Glomerular visceral epithelial cell (primary cell): ENCODE results near the gene ZNF695.

Experiments used
- DNase-seq: peaks from one replicate; pipeline ENCODE4 v3.0.0-alpha.2; 2016; ENCODE audit errors: extremely low spot score

ZNF695 gene

GRCh38 chr1:246959944-246960693, 47.7 kb downstream of the ZNF695 start:
- no peak for DNase-seq

GRCh38 chr1:246954126-246954525, 53.7 kb downstream of the ZNF695 start:
- no peak for DNase-seq

GRCh38 chr1:246951413-246951812, 56.4 kb downstream of the ZNF695 start:
- no peak for DNase-seq

- DNase-seq = no peak
Measured at GRCh38 chr1:246949956-246950355, 57.9 kb downstream of the ZNF695 start.

- no peak for DNase-seq
Measured at GRCh38 chr1:246947255-246947654, 60.6 kb downstream of the ZNF695 start.

GRCh38 chr1:246946366-246946765, 61.5 kb downstream of the ZNF695 start:
- DNase-seq = no peak
